Measurements from ENCODE around the gene FN3KRP. TPM values are rescaled to one million over a fixed set of nuclear protein-coding genes. Genes with fewer than 3 reads are reported as not detected.

The FN3KRP gene
- total and polyA plus RNA-seq, 2 of the 13 experiments (the other 11 are each of a cell fraction or from before 2014, with no cell fraction given) = 22.4 to 28.2 TPM

- no peak for TF ChIP-seq ZNF280D (CRISPR knock-in tag; IDR thresholded peaks at IDR 0.05)
- peak; percentile 97 for TF ChIP-seq MXD4 (CRISPR knock-in tag; IDR thresholded peaks at IDR 0.05)
- peak; percentile 77 for TF ChIP-seq POGZ (CRISPR knock-in tag; IDR thresholded peaks at IDR 0.05)
- TF ChIP-seq SKI (IDR thresholded peaks at IDR 0.05; ENCODE audit: partially characterized antibody) = peak; percentile 58
- peak; percentile 74 for TF ChIP-seq PAXIP1 (CRISPR knock-in tag; conservative IDR thresholded peaks at IDR 0.05)
- peak; percentile 95 for TF ChIP-seq IRF2 (CRISPR knock-in tag; IDR thresholded peaks at IDR 0.05)
- TF ChIP-seq CBX1 (IDR thresholded peaks at IDR 0.05; ENCODE audit: low read depth) = peak; percentile 34
- TF ChIP-seq NFRKB (IDR thresholded peaks at IDR 0.05) = no peak
- TF ChIP-seq KLF16 (CRISPR knock-in tag; IDR thresholded peaks at IDR 0.05) = peak in 1 of 2 experiments; percentile 94; a peak in 1 of 4 replicates
- peak; percentile 90 for TF ChIP-seq ZNF331 (CRISPR knock-in tag; IDR thresholded peaks at IDR 0.05)
- TF ChIP-seq HNRNPK (IDR thresholded peaks at IDR 0.05; ENCODE audit: low read depth, low read length, poor library complexity, severe bottlenecking) = peak; percentile 93
- TF ChIP-seq NFKB2 (CRISPR knock-in tag; IDR thresholded peaks at IDR 0.05; ENCODE audit: borderline replicate concordance) = peak; percentile 95
- peak; percentile 88 for TF ChIP-seq ZFY (CRISPR knock-in tag; IDR thresholded peaks at IDR 0.05)
- TF ChIP-seq TOPORS (CRISPR knock-in tag; IDR thresholded peaks at IDR 0.05) = peak; percentile 44; the same call in 1 of the 2 replicates
- TF ChIP-seq FOXP4 (CRISPR knock-in tag; IDR thresholded peaks at IDR 0.05) = peak; percentile 72
- peak; percentile 61; the same call in 1 of the 2 replicates for TF ChIP-seq HNF4G (IDR thresholded peaks at IDR 0.05; ENCODE audit: borderline replicate concordance, low read depth, low read length)
- TF ChIP-seq HNF4G (CRISPR knock-in tag; IDR thresholded peaks at IDR 0.05; ENCODE audit: borderline replicate concordance, low read depth) = peak; percentile 95
- TF ChIP-seq CBX2 (IDR thresholded peaks at IDR 0.05; ENCODE audit: low read depth, low read length) = no peak
- no peak; the same call in 1 of the 2 replicates for TF ChIP-seq CBX2 (CRISPR knock-in tag; IDR thresholded peaks at IDR 0.05; ENCODE audit: low read depth)
- peak; percentile 41; the same call in 1 of the 2 replicates for TF ChIP-seq RARA (CRISPR knock-in tag; IDR thresholded peaks at IDR 0.05)
- 0 out of 2 replicates have a peak, but pooled peaks have one; percentile 50 for TF ChIP-seq ZFAT (CRISPR knock-in tag; conservative IDR thresholded peaks at IDR 0.05)
These were observed 35.3 kb downstream of the FN3KRP start, which contains the start of gene TBCD (continued) for GRCh38 chr17:82751571-82752370.
